Measurements from ENCODE around the gene WDR86.

Gene WDR86

DNA sequence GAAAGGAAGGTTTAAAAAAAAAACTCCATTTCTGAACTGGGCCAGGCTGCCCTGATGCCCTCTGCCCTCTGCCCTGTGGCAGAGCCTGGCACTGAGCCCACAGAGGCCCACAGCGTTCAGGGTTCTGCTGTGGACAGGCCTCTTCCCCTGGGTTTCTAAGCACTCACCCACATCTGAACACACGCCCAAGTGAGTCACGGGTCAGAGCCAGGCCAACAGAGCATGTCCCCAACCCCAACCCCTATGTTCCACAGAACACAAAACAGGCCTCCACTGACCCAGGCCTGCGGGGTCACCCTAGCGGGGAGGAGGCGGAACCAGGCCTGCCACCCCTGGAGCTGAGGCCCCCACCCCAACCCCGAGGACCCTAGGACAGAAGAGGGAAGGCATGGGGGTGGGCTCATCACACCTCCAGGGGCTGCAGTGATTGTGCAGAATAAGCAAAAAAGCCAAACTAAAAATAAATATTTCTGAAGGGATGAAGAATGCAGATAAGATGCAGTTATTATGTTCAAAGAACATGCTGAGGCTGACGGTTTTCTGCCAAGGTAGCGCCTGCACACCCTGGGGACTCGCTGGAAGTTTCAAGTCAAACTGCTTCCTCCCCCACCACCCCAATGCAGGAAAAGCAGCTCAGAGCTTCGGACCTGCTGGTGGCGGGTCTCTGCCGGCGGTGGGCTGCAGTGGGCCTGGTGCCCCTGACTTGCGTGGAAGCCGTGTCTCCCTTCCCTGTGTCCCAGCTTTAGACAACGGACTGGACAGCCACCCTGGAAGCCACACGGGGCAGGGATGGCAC, 5.4 kb downstream of the WDR86 start:
- H3K79me2 ChIP-seq (ENCODE audit: low read length), result no peaks in the 10 kb centered on the region
- 0 out of 2 replicates have a peak, but pooled peaks cover 2% of the 10 kb centered on the region for H3K4me1 ChIP-seq (ENCODE audit: low read length)
- H3K4me3 ChIP-seq (ENCODE audit: low read length), result no peak overlapping the region
- H3K9me2 ChIP-seq (replicated peaks; ENCODE audit: insufficient read depth, low read length), result no peaks in the 10 kb centered on the region
- peaks cover 51% of the 10 kb centered on the region for H3K27me3 ChIP-seq (replicated peaks; ENCODE audit: insufficient read depth, low read length)
- no peak overlapping the region for H3K4me2 ChIP-seq (ENCODE audit: low read depth, low read length)
- H3F3A ChIP-seq (ENCODE audit: insufficient read depth, low read length), result no peaks in the 10 kb centered on the region
- no peak overlapping the region for H3K27ac ChIP-seq (ENCODE audit: low read length)
- H3K9me3 ChIP-seq (replicated peaks; ENCODE audit: insufficient read depth, low read length), result no peaks in the 10 kb centered on the region
- no peaks in the 10 kb centered on the region for H3K36me3 ChIP-seq (replicated peaks; ENCODE audit: insufficient read depth, low read length)
- no peak for DNase-seq
- H4K20me1 ChIP-seq (ENCODE audit: insufficient read depth, low read length), result no peaks in the 10 kb centered on the region
- no peak overlapping the region for H3K9ac ChIP-seq (ENCODE audit: low read length)
- TF ChIP-seq, protein P1, sequence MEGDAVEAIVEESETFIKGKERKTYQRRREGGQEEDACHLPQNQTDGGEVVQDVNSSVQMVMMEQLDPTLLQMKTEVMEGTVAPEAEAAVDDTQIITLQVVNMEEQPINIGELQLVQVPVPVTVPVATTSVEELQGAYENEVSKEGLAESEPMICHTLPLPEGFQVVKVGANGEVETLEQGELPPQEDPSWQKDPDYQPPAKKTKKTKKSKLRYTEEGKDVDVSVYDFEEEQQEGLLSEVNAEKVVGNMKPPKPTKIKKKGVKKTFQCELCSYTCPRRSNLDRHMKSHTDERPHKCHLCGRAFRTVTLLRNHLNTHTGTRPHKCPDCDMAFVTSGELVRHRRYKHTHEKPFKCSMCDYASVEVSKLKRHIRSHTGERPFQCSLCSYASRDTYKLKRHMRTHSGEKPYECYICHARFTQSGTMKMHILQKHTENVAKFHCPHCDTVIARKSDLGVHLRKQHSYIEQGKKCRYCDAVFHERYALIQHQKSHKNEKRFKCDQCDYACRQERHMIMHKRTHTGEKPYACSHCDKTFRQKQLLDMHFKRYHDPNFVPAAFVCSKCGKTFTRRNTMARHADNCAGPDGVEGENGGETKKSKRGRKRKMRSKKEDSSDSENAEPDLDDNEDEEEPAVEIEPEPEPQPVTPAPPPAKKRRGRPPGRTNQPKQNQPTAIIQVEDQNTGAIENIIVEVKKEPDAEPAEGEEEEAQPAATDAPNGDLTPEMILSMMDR (IDR thresholded peaks at IDR 0.05; ENCODE audit: low read length), result no peak
- TF ChIP-seq EZH2phosphoT487 (IDR thresholded peaks at IDR 0.05; ENCODE audit: low read length) (no peak), EZH2 (optimal IDR thresholded peaks at IDR 0.05; ENCODE audit: low read depth, low read length) (no peak)
- no peak overlapping the region for H2AFZ ChIP-seq (ENCODE audit: low read length)

DNA sequence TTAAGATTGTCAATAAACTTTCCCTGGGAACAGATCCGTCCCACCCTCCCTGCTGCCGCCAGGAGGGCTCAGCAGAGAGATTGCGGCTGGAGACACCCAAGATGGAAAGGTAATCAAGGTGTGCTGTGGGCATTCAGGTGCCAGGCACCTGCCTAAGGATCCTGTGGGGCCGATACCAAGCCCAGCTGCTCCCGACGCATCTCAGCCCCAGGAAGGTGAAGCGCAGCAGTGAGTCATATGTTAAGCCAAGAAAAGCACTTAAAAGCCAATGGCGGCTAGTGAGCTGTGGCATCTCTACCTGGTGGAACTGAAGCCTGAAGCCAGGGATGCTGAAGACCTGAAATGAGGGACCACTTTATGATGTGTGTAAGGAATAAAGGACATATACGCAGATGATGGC, 6.1 kb downstream of the WDR86 start:
- no peak overlapping the region for H3K9ac ChIP-seq (ENCODE audit: low read length)
- no peak for DNase-seq
- TF ChIP-seq, protein P1 (IDR thresholded peaks at IDR 0.05; ENCODE audit: low read length), result no peak
- no peak for TF ChIP-seq EZH2 (optimal IDR thresholded peaks at IDR 0.05; ENCODE audit: low read depth, low read length)
- TF ChIP-seq EZH2phosphoT487 (IDR thresholded peaks at IDR 0.05; ENCODE audit: low read length), result no peak
- H3K4me3 ChIP-seq (ENCODE audit: low read length), result no peak overlapping the region
- no peaks in the 10 kb centered on the region for H3F3A ChIP-seq (ENCODE audit: insufficient read depth, low read length)
- no peaks in the 10 kb centered on the region for H4K20me1 ChIP-seq (ENCODE audit: insufficient read depth, low read length)
- no peak overlapping the region for H3K27ac ChIP-seq (ENCODE audit: low read length)
- H3K9me3 ChIP-seq (replicated peaks; ENCODE audit: insufficient read depth, low read length), result no peaks in the 10 kb centered on the region
- no peaks in the 10 kb centered on the region for H3K9me2 ChIP-seq (replicated peaks; ENCODE audit: insufficient read depth, low read length)
- H3K4me1 ChIP-seq (ENCODE audit: low read length), result 0 out of 2 replicates have a peak, but pooled peaks cover 2% of the 10 kb centered on the region
- no peak overlapping the region for H2AFZ ChIP-seq (ENCODE audit: low read length)
- H3K4me2 ChIP-seq (ENCODE audit: low read depth, low read length), result no peak overlapping the region
- H3K79me2 ChIP-seq (ENCODE audit: low read length), result no peaks in the 10 kb centered on the region
- H3K27me3 ChIP-seq (replicated peaks; ENCODE audit: insufficient read depth, low read length), result peaks cover 50% of the 10 kb centered on the region
- H3K36me3 ChIP-seq (replicated peaks; ENCODE audit: insufficient read depth, low read length), result no peaks in the 10 kb centered on the region

DNA sequence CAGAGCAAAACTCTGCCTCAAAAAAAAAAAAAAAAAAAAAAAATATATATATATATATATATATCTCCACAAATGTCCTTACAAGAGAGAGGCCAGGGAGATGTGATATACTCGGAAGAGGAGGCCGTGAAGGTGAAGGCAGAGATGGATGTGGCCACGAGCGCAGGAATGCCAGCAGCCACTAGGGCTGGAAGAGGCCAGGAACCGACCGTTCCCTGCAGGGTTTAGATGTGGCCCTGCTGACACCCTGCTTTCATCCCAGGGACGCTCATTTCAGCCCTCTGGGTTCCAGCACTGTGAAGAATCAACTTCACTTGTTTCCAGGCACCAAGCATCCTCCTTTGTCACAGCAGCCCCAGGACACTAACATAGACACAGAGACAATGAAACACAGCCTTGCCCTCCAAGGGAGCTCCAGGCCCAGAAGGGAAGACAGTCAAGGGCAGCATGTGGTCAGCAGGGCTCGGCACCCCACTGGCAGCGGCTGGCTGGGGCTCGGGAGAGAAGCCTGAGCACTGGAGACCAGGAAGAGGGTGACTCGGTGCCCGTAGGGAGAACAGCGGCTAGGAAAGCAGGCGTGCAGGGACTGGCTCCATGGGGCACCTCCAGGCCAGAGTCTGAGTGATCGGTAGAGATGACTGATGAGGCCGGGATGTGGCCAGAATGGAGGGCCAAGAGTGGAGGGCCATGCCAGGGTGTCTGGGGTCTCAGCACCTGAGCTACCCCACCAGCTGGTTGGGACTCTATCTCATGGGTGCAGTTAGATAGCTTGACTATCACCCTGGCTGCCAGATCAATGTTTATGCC, 7.6 kb downstream of the WDR86 start:
- 0 out of 2 replicates have a peak, but pooled peaks cover 2% of the 10 kb centered on the region for H3K4me1 ChIP-seq (ENCODE audit: low read length)
- no peaks in the 10 kb centered on the region for H3K36me3 ChIP-seq (replicated peaks; ENCODE audit: insufficient read depth, low read length)
- DNase-seq, result no peak
- H4K20me1 ChIP-seq (ENCODE audit: insufficient read depth, low read length), result no peaks in the 10 kb centered on the region
- H3K27ac ChIP-seq (ENCODE audit: low read length), result no peak overlapping the region
- no peak overlapping the region for H3K9ac ChIP-seq (ENCODE audit: low read length)
- H3K9me2 ChIP-seq (replicated peaks; ENCODE audit: insufficient read depth, low read length), result no peaks in the 10 kb centered on the region
- H3K27me3 ChIP-seq (replicated peaks; ENCODE audit: insufficient read depth, low read length), result peaks cover 44% of the 10 kb centered on the region
- H3K9me3 ChIP-seq (replicated peaks; ENCODE audit: insufficient read depth, low read length), result no peaks in the 10 kb centered on the region
- no peaks in the 10 kb centered on the region for H3K79me2 ChIP-seq (ENCODE audit: low read length)
- H2AFZ ChIP-seq (ENCODE audit: low read length), result no peak overlapping the region
- no peak overlapping the region for H3K4me3 ChIP-seq (ENCODE audit: low read length)
- H3F3A ChIP-seq (ENCODE audit: insufficient read depth, low read length), result no peaks in the 10 kb centered on the region
- no peak overlapping the region for H3K4me2 ChIP-seq (ENCODE audit: low read depth, low read length)
- TF ChIP-seq EZH2phosphoT487 (IDR thresholded peaks at IDR 0.05; ENCODE audit: low read length) (no peak), EZH2 (optimal IDR thresholded peaks at IDR 0.05; ENCODE audit: low read depth, low read length) (no peak)
- TF ChIP-seq, protein P1 (IDR thresholded peaks at IDR 0.05; ENCODE audit: low read length), result no peak

Data from MM.1S (cell line).